ENCODE results near the gene TUBE1.

The TUBE1 gene

DNA sequence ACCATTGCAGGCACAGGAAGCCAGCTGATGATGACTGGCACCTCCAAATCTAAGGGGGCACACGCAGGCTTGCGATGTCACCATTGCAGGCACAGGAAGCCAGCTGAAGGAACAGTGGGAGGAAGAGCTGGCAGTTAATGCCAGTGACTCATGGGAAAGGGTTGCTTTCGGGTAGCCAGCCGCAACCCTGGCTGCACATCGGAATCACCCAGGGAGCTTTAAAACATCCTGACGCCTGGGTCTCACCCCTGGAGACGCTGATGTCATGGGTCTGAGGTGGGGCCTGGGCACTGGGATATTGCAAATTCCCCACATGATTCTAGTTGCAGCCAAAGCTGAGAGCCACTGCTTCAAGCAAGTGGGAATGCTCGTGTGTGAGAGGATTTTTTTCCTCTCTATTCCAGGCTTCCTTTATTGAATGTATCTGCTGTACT is 49.5 kb downstream of the TUBE1 start:
- in situ Hi-C loops (cut with MboI; ENCODE audit: low sequenced_read_pairs) = no loop called here

DNA sequence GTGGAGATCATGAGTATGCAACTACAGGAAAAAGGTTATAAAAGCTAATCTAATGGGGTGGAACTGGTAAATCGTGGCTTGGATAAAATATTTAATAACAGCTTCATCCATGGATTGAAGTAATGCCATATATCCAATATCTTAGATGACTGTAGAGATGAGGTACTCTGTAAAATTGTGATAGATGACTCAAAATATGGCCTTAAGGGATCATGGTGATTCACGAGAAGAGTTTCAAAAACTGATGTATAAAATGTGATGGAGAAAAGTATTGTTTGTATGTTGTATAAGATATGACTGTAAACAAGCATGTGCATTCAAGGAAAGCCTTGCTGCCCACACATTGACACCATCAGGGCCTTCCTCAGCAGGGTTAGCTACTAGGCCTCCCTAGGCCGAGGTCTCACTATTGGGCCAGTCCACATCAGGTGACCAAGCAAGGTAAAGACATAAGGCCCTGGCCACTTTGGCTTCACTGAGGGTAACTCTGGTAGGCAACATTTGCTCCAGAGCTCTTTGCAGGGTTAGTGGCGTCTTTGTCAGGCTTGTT is 51.1 kb downstream of the TUBE1 start:
- in situ Hi-C loops (cut with MboI; ENCODE audit: low sequenced_read_pairs) = no loop called here

DNA sequence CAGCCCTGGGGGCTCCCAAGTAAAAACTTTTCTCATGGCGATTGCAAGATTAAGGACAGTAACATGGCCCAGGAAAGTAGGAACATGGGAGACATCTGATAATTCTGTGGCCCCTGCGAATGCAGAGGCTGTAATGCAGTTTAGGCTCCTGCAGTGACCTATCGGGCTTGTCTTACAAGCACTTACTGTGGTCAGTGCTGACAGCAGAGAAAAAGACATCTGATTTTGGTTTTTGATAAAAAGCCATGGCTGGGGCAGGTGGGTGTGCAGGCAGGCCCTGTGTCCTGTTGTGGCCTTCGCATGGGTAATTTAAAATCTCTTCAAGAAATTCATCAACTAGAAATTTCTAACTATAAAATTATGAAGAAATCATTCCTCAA is 52.7 kb downstream of the TUBE1 start:
- in situ Hi-C loops (cut with MboI; ENCODE audit: low sequenced_read_pairs) = no loop called here

DNA sequence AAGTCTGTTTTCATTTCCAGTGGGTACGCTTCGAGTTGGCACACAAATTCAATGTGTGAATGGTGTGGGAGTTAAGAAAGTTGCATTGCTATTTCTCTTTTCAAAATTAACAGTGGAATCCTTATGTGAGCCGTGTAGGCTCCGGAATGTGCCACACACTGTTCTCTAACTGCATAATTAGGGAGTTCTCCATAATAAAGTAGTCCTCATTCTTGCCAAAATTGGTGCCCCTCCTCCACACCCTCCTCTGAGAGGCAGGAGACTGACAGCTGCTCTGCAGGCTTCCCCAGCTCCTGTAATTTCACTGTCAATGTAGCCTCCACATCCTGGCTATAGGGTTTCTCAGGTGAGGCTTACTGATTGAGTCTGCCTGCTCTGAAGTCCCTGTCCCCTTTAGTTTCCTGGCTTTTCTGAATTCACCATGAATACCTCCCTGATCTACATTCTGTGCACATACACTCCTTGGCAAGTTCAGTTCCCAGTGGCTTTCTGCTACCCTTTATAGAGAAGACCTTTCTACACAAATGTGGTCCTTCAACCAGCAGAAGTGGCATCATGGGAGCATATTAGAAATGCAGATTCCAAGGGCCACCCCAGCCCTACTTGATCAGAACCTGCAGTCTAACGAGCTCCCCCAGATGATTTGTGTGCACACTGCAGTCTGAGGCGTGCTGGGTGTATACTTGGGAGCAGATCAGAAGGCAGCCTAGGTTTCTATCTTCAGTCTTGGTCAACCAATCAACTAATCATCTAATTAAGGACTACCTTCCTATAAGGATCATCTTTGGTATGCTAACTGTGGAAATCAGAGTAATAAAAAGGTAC is 53.3 kb downstream of the TUBE1 start:
- in situ Hi-C loops (cut with MboI; ENCODE audit: low sequenced_read_pairs) = no loop called here

DNA sequence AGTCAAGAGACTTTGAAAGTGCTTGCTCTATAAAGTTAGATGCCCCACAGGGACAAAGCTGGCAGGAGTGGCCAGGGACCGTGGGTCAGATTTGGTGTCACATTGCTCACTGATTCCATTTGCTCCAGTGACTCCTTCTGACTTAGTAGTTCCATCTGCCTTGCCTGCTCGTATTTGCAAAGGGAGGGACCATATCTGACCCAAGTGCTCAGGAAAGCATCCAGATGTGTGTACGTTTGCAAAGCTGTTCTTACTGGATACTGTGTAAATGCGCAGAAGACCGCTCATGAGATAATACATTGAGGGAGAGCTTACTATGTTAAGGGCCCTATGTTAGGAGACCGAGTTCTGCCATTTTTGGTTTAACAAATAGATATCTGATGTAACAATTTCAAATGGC is 54.6 kb downstream of the TUBE1 start:
- in situ Hi-C loops (cut with MboI; ENCODE audit: low sequenced_read_pairs) = no loop called here

DNA sequence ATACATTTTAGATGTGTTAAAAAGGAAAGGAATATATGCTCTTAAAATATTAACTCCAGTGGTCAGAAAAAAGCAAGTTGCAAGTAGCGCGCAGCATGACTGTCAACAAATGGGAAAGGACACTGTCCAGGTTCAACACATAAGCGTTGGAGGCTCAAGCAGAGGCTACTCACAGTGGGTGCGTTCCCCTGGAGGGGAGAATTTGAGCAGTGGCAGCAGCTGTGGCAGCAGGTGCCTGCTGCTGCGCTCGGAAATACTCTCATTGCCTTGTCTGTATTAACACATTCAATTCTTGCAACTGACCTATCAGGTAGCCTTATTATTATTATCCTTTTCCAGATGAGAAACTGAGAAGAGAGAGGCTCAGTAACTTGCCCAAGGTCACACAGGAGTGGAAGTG is 55.3 kb downstream of the TUBE1 start:
- in situ Hi-C loops (cut with MboI; ENCODE audit: low sequenced_read_pairs) = no loop called here

DNA sequence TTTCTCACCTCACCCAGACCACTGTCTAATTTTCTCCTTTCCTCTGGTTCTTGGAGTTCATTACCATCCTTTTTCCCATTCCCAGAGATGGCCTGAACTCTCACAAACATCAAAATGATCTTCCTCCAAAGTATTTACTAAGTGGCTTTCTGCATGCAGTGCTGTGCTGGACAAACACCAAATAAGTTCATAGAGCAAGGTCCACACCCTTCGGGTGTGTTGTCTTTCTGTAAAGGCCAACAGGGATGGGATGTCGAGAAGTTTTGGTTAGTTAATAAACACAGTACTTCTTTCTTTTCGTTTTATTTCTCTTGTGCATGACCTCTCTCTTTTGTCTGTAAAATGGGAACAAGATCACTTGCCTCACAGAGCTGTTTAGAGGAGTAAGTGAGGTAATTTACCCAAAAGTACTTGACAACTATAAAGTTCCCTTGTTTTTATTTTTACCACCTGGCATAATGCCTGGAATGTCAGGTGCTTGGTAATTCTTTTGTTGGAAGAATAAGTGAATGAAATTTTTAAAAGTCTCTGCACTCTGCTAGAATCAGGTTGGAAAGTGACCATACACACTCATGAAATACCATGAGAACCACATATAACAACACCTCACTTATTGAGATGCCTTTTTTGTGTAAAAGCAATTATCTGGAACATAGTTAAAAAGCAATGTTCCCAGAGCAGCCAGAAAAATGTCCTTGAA is 56.2 kb downstream of the TUBE1 start:
- in situ Hi-C loops (cut with MboI; ENCODE audit: low sequenced_read_pairs) = no loop called here

DNA sequence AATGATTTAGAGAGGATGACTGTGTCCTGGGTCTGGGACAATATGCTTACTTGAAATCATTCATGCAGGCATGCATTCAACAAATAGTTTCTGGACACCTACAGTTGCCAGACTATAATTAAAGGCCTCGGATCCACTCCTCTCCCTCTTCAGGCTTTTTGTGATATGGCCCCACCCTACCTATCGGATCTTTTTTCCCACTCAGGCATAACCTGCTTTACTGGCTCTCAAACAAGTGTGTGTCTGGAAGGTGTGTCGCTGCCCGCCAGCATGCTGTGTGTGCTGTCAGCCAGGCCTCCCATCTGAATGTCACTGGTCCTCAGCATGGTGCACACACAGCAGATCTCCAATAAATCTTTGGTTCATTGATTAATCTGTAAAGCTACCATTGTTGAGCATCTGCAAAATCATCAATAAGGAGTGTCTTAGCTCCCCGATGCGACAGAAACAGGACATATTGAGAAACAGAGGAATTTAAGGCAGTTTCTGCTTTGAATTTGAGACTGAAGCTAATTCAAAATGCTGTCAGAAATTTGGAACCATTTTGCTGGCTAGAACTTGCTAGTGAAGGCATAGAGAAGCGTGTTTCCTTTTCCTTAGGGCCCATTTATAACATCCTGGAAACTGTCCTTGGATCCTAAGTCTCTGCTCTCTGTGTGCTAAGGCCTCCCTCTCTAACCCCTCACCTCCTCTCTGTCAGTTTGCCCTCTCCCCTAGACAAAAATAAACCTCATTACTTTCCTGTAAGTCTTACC is 56.9 kb downstream of the TUBE1 start:
- in situ Hi-C loops (cut with MboI; ENCODE audit: low sequenced_read_pairs) = no loop called here

DNA sequence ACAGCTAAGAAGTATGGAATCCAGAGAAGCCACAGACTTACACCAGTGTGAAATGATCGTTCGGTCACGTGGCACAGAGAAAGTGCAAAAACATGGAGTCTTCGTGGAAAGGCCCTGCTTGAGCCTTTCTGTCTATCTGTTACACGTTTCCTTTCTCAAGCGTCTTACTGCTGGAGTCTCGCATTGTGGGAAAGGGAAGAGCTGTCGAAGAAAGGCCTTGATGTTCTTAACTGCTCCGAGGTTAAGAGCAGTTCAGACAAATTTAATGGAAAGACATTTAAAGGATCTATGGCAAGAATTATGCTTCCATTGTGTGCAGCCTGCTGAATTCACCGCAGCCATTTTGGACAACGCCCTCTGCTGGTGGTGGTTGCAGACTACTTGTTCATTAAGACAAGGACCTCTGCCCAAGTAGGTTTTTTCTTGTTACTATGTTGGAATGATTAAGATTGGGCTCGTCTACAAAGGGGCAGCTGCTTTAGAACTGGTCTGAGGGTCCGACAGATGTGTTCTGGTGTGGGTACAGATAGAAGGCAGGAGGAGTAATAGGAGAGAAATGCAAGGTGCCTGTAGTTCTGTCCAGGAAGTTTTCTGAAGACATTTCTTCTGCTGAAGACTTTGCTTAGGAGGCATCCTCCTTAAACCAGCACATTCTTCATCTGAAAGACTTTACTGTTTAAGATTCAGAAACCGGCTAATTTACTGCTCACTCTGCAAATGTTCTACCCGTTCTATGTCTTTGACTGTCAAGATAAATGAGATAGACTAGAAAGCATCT is 58.0 kb downstream of the TUBE1 start:
- in situ Hi-C loops (cut with MboI; ENCODE audit: low sequenced_read_pairs) = no loop called here

DNA sequence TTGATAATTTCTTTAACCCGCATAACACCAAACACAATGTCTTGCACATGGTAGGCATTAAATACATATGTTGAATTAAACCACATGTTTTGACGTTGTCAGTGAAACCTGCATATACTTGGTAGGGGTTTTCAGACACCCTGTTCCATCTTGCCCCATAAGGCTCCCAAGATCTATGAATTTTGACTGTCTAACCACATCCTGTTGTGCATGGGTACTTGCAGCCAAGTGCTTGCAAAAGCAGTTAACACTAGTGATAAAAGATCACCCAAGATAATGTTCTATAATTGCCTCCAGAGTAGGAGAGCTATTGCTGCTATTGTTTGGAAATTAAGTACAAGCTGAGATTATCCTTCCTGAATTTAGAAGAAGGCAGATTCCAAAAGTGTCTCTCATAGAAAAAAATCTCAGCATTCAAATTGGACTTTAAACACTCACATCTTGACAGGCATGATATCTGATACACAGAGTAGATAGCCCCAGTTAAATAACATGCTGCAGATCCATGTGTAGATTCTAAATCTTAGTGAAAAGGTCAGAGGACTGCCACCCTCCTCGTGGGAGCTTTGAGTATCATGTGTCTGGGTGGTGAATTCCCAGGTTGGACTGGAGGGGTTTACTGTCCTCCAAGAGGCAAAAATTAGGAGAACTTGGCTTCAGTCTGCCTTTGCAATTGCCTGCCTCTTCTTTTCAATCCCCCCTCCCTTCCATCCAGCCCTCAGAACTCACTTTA is 59.2 kb downstream of the TUBE1 start:
- in situ Hi-C loops (cut with MboI; ENCODE audit: low sequenced_read_pairs) = no loop called here

DNA sequence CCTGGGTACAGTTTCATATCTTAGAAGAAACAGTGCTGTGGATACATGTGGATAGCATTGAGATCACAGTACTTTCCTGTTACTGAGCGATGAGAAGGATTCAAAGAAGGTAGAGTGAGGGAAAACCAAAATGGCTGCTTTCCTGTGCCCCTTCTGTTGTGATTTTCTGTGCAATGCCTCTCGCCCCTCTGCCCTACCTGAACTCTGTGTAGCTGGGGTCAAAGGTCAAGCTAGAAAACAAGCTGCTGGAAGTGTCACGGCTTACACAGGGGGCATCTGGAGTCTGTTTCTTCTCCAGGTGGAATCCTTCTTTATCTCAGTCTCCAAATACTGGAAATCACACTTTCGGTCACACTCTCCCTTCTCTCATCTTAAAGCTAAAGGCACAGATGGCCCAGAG is 60.3 kb downstream of the TUBE1 start:
- in situ Hi-C loops (cut with MboI; ENCODE audit: low sequenced_read_pairs) = no loop called here

DNA sequence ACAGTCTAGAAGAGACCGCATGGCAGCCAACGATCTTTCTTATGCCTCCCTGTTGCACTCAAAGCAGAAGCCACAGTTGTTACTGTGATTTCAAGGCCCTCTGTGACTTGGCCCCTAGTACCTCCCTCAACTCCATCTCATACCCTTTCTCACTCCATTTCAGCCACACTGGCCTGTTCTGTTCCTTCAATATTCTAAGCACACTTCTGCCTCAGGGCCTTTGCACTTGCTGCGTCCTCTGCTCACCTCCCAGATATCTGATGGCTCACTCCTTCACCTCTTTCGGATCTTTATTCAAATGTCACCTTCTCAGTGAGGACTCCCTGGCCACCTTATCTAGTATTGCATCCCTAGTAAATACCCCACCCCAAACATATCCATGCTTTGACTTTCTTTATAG is 62.8 kb downstream of the TUBE1 start:
- in situ Hi-C loops (cut with MboI; ENCODE audit: low sequenced_read_pairs) = no loop called here

DNA sequence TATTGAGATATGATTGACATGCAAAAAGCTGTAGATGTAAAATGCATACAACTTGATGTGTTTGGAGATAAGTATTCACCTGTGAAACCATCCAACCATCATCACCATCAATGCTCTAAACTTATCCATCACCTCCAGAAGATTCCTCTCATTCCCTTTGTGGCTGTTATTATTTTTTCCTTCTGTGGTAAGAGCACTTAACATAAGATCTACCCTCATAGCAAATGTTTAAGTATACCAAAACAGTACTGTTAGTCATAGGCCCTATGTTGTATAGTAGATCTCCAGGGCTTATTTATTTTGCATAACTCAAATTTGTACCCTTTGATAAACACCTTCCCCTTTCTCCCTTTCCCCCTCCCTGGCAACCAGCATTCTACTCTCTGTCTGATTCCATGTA is 64.5 kb downstream of the TUBE1 start:
- in situ Hi-C loops (cut with MboI; ENCODE audit: low sequenced_read_pairs) = no loop called here

DNA sequence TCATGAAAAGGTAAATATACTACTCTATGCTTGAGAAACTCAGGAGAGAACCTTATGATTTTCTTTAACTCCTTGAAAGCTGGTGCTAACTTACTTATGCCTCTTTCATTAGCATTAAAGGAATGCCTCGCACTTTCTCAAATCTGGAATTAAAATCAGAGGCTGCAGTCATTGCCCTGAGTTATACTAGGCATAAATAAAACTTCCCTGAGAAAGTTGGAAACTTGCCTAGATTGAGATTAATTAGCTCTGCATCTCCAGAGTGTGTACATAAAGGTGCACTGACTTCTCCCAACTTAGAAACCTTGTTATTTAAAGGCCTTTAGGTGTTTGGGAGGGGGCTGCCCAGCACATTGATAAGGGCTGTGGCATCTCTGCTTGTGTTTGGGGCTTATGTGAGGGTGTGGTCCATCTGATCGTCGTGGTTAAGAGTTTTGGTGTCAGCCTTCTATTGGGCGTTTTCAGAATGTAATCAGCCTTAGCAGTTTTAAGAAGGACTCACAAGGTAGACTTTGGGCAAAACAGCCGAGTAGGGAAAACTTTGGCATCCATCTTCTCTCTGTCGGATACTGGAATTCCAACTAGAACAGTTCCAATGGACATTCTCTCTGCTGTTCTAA is 65.5 kb downstream of the TUBE1 start:
- in situ Hi-C loops (cut with MboI; ENCODE audit: low sequenced_read_pairs) = no loop called here

Measured in HL-60/S4 treated with phorbol 12-myristate 13-acetate at 8.2 ng/mL for 4 days and 3 days (cell line).